ENCODE data around the gene LIPI.

DNA sequence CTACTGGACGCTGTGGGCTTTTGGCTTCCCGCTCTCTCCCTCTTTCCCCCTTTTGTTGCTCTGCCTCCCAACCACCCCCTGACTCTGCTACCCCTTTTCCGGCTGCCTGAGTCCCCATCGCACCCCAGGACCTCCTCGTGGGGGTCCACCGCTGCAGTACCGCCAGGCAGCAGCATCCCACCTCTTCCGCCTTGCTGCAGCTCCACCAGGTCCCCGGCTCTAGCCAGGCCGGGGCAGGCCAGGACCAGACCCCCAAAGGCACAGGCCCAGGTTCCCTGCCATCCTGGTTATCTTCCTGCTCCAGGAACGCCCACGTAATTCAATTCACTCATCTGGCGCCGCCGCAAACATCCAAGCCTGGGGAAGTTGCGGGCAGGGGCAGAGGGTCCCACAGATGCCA is 139.8 kb downstream of the LIPI start:
- TF ChIP-seq, protein P1, sequence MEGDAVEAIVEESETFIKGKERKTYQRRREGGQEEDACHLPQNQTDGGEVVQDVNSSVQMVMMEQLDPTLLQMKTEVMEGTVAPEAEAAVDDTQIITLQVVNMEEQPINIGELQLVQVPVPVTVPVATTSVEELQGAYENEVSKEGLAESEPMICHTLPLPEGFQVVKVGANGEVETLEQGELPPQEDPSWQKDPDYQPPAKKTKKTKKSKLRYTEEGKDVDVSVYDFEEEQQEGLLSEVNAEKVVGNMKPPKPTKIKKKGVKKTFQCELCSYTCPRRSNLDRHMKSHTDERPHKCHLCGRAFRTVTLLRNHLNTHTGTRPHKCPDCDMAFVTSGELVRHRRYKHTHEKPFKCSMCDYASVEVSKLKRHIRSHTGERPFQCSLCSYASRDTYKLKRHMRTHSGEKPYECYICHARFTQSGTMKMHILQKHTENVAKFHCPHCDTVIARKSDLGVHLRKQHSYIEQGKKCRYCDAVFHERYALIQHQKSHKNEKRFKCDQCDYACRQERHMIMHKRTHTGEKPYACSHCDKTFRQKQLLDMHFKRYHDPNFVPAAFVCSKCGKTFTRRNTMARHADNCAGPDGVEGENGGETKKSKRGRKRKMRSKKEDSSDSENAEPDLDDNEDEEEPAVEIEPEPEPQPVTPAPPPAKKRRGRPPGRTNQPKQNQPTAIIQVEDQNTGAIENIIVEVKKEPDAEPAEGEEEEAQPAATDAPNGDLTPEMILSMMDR (IDR thresholded peaks at IDR 0.05; ENCODE audit: low read depth, low read length) = no peak
- TF ChIP-seq POLR2A (IDR thresholded peaks at IDR 0.05; ENCODE audit: extremely low read depth, insufficient read length) (no peak), MYC (IDR thresholded peaks at IDR 0.05; ENCODE audit: low read depth, low read length) (no peak)
- TF ChIP-seq, protein P2, sequence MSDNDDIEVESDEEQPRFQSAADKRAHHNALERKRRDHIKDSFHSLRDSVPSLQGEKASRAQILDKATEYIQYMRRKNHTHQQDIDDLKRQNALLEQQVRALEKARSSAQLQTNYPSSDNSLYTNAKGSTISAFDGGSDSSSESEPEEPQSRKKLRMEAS (IDR thresholded peaks at IDR 0.05; ENCODE audit: low read depth, low read length) = no peak
